Keratinocyte (primary cell): ENCODE results near the gene ANKRD30B.
"Not testable (repeated sequence)": the region's sequence is repeated elsewhere in the genome, so short reads cannot be mapped to it uniquely, and the experiment has no call there.

ENCODE experiments used
- EZH2 ChIP-seq: IDR thresholded peaks from one replicate; pipeline ENCODE4 v1.6.1; 2012; ENCODE audit warnings: inconsistent platforms, mild to moderate bottlenecking, low read length, moderate library complexity
- TF ChIP-seq, protein P1 (sequence below), 3 experiments: IDR thresholded peaks in 1 of 3; conservative IDR thresholded peaks in 1 of 3; optimal IDR thresholded peaks in 1 of 3; 2 replicates in 2 of 3; 3 replicates in 1 of 3; pipeline versions ENCODE3 to v1.5.1; 2011; ENCODE audit warnings: low read length in 3 of 3, mild to moderate bottlenecking in 3 of 3, moderate library complexity in 2 of 3, control low read depth in 1 of 3, inconsistent platforms in 1 of 3; ENCODE audit not compliant: insufficient read depth in 2 of 3; ENCODE audit errors: extremely low read depth in 1 of 3

DNA sequence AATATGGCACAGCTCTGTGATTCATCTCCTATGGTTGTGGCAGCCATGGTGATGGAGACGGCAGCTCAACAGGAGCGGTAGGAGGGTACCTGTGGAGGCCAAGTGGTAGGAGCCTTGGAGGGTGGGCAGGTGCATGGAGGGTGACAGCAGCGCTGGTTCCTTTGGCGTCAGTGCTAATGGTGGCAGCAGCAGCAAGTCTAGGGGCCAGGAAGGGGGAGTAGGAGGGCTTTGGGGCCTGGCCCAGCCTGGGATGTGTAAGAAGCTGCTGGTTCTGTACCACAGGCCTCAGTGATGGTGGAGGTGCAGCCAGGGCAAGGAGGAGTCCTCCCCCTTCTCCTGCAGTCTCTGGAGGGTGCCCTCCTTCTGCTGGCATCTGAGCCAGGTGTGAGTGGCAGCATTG, 120.0 kb downstream of the ANKRD30B start:
- TF ChIP-seq, protein P1, sequence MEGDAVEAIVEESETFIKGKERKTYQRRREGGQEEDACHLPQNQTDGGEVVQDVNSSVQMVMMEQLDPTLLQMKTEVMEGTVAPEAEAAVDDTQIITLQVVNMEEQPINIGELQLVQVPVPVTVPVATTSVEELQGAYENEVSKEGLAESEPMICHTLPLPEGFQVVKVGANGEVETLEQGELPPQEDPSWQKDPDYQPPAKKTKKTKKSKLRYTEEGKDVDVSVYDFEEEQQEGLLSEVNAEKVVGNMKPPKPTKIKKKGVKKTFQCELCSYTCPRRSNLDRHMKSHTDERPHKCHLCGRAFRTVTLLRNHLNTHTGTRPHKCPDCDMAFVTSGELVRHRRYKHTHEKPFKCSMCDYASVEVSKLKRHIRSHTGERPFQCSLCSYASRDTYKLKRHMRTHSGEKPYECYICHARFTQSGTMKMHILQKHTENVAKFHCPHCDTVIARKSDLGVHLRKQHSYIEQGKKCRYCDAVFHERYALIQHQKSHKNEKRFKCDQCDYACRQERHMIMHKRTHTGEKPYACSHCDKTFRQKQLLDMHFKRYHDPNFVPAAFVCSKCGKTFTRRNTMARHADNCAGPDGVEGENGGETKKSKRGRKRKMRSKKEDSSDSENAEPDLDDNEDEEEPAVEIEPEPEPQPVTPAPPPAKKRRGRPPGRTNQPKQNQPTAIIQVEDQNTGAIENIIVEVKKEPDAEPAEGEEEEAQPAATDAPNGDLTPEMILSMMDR (optimal IDR thresholded peaks at IDR 0.05 in 1 of 3, IDR thresholded peaks at IDR 0.05 in 1 of 3, conservative IDR thresholded peaks at IDR 0.05 in 1 of 3; ENCODE audit: extremely low read depth in 1 of 3, insufficient read depth in 2 of 3, low read length in 3 of 3): not testable (repeated sequence)
- not testable (repeated sequence) for TF ChIP-seq EZH2
